BJ (cell line): Measurements from ENCODE around the gene PKN2. TPM values are rescaled to one million over a fixed set of nuclear protein-coding genes. Genes with fewer than 3 reads are reported as not detected.

Source experiments
- CTCF ChIA-PET: fragments of 350-600 bp; formaldehyde crosslinking; extraction: SDS; loops from one replicate; lab custom pipeline; 2021; ENCODE audit warnings: antibody characterized with exemption, inconsistent platforms; lab: Yijun Ruan, JAX
- POLR2A ChIA-PET: fragments of 300-600 bp; sonication (Branson Sonifier 250); formaldehyde crosslinking; extraction: SDS; loops from one replicate; lab custom pipeline; 2021; ENCODE audit warnings: antibody characterized with exemption; lab: Charles Lee
- DNase-seq: peaks from one replicate; pipeline ENCODE4 v3.0.0-alpha.2; 2011; ENCODE audit warnings: low read depth
- H3K27me3 ChIP-seq: 2 replicates; pipeline ENCODE4 v1.6.0; 2011; ENCODE audit warnings: low read length; ENCODE audit not compliant: control insufficient read depth, insufficient read depth
- H3K36me3 ChIP-seq: 2 replicates; pipeline ENCODE4 v1.5.1; 2011; ENCODE audit warnings: low read length; ENCODE audit not compliant: control insufficient read depth, insufficient read depth
- H3K4me3 ChIP-seq: 2 replicates; pipeline ENCODE4 v1.5.1; 2011; ENCODE audit warnings: low read depth, mild to moderate bottlenecking, control low read depth, low read length
- CTCF ChIP-seq: IDR thresholded peaks from 2 replicates; pipeline ENCODE4 v1.5.1; 2011; ENCODE audit warnings: low read depth, mild to moderate bottlenecking, control low read depth, inconsistent platforms, low read length, moderate library complexity; ENCODE audit not compliant: insufficient read depth
- polyA minus RNA-seq: library from RNA; depleted of rRNA, polyadenylated mRNA; stranded (reverse); fragments of >200 nt; gene quantifications from 2 replicates; pipeline ENCODE4 v1.2.3, GENCODE V29; 2011; rRNA and poly(A)+ RNA removed
- polyA plus RNA-seq: library from polyadenylated mRNA; depleted of rRNA; stranded (reverse); fragments of >200 nt; gene quantifications from 2 replicates; pipeline ENCODE4 v1.2.3, GENCODE V29; 2011; rRNA removed

The PKN2 gene
- polyA plus RNA-seq (9.5 and 21.5 TPM in 2 replicates), polyA minus RNA-seq (12.1 and 14.5 TPM in 2 replicates)

- ChIA-PET CTCF (interaction anchor here (0.7 to 2.1 kb wide), 3 partner anchors 9 to 30 kb away, joined by 3 to 10 read pairs (median 7); no protein-coding TSS in a partner anchor), POLR2A (interaction anchor here (0.6 to 0.9 kb wide), 6 partner anchors 8 to 69 kb away, joined by 3 to 14 read pairs (median 3); no protein-coding TSS in a partner anchor)
- TF ChIP-seq CTCF = peak; percentile 29
- Histone ChIP-seq H3K36me3 (no peaks in the 10 kb centered on the region), H3K27me3 (no peaks in the 10 kb centered on the region), H3K4me3 (peak within 1 kb of the TSS; percentile 98)
- DNase-seq = peak; percentile 92
These were observed at the start of gene PKN2 for GRCh38 chr1:88683541-88684481. Gene PKN2, plus strand, starts transcription at chr1:88684273. Its CDS starts 308 bp downstream, at chr1:88684581.

DNA sequence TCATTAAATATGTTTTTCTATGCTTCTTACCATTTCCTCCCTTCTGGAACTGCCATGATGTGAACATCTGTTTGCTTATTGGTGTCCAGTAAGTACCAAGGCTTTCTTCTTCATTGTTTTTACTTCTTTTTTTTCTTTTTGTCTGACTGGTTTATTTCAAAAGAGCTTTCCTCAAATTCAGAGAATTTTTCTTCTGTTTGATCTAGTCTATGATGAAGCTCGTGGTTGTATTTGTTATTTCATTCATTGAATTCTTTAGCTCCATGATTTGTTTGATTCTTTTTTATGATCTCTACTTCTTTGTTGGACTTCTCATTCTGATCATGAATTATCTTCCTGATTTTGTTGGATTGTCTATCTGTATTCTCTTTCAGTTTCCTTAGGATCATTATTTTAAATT is 49.5 kb upstream of the PKN2 start:
- Histone ChIP-seq H3K27me3 (no peaks in the 10 kb centered on the region), H3K36me3 (no peaks in the 10 kb centered on the region), H3K4me3 (no peak overlapping the region)
- CTCF ChIA-PET = no interaction called here
- POLR2A ChIA-PET = no interaction called here
- no peak for DNase-seq
- TF ChIP-seq CTCF = no peak

- DNase-seq = no peak
These were observed 44.0 kb upstream of the PKN2 start for GRCh38 chr1:88640060-88640459.

DNA sequence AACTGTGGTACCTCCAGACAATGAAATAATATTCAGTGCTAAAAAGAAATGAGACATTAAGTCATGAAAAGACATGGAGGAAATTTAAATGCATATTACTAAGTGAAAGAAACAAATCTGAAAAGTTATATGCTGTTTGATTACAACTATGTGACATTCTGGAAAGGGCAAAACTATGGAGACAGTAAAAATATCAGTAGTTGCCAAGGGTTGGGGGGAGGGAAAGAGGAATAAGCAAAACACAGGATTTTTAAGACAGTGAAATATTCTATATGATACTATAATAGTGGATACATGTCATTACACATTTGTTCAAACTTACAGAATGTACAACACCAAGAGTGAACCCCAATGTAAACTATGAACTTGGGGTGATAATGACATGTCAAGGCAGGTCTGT is 38.2 kb upstream of the PKN2 start:
- TF ChIP-seq CTCF = no peak
- no peak for DNase-seq
- CTCF ChIA-PET = interaction anchor here (1.3 kb wide), 1 partner anchor 10 kb away, joined by 3 read pairs; no protein-coding TSS in a partner anchor

More at GRCh38 chr1:88640060-88640459, 44.0 kb upstream of the PKN2 start:
- ChIA-PET CTCF (no interaction called here), POLR2A (no interaction called here)
- H3K4me3 ChIP-seq = no peak overlapping the region
- H3K36me3 ChIP-seq = no peaks in the 10 kb centered on the region
- H3K27me3 ChIP-seq = no peaks in the 10 kb centered on the region
- TF ChIP-seq CTCF = no peak

More for the DNA sequence above, 38.2 kb upstream of the PKN2 start:
- POLR2A ChIA-PET = no interaction called here
- Histone ChIP-seq H3K36me3 (no peaks in the 10 kb centered on the region), H3K4me3 (no peak overlapping the region), H3K27me3 (no peaks in the 10 kb centered on the region)
